K562 (cell line): Measurements from ENCODE around the gene SPAG17. TPM values are rescaled to one million over a fixed set of nuclear protein-coding genes. Genes with fewer than 3 reads are reported as not detected.

Source experiments
- GATAD2B ChIP-seq: fragments of 450-650 bp; IDR thresholded peaks from 2 replicates; pipeline ENCODE4 v1.6.1; 2017; ENCODE audit warnings: mild to moderate bottlenecking, borderline replicate concordance
- MECOM ChIP-seq: fragments of 250-450 bp; sonication (Bioruptor Pico); IDR thresholded peaks from 2 replicates; pipeline ENCODE4 v1.8.0; 2022; ENCODE audit warnings: inconsistent platforms
- NR2C1 ChIP-seq, 2 experiments: fragments of 450-650 bp; IDR thresholded peaks; 2 replicates each; pipeline ENCODE4 v1.6.1; 2017; ENCODE audit warnings: mild to moderate bottlenecking in 2 of 2, antibody characterized with exemption in 1 of 2, inconsistent platforms in 1 of 2, missing compliant biosample characterization in 1 of 2, missing genetic modification characterization in 1 of 2
- POLR2B ChIP-seq: fragments of 450-650 bp; IDR thresholded peaks from 2 replicates; pipeline ENCODE4 v1.6.1; 2018; ENCODE audit warnings: low read depth; ENCODE audit not compliant: partially characterized antibody
- REST ChIP-seq, 2 experiments: fragments of 450-650 bp; formaldehyde crosslinking in 1 of 2; IDR thresholded peaks; 2 replicates each; pipeline versions ENCODE4 v1.4.0 to v1.6.1; 2014 to 2020; ENCODE audit warnings: mild to moderate bottlenecking in 2 of 2, borderline replicate concordance in 1 of 2, low read depth in 1 of 2
- SAP30 ChIP-seq: fragments of 200-600 bp; sonication (generic); IDR thresholded peaks from 2 replicates; pipeline ENCODE4 v1.6.1; 2012; ENCODE audit warnings: borderline replicate concordance, low read depth, mild to moderate bottlenecking, moderate library complexity, low read length, control low read depth, inconsistent platforms; ENCODE audit not compliant: insufficient read depth, poor library complexity, severe bottlenecking
- STAG1 ChIP-seq: sonication (generic); formaldehyde crosslinking; IDR thresholded peaks from 2 replicates; pipeline ENCODE4 v1.5.0; 2020; ENCODE audit warnings: missing genetic modification reagents, borderline replicate concordance
- polyA plus RNA-seq, 8 experiments: library from polyadenylated mRNA; depleted of rRNA in 4 of 8; stranded (reverse) in 5 of 8; unstranded in 3 of 8; fragments of >200 nt; fragmentation: Nextera tagmentation in 2 of 8; fragmentation: Illumina TruSeq in 1 of 8; extraction: Ambion mirVana in 2 of 8; extraction: Trizol in 1 of 8; gene quantifications; 2 replicates each; pipeline versions ENCODE4 v1.2.1 to v1.2.3, GENCODE V29; 2011 to 2014; ENCODE audit warnings: inconsistent platforms in 1 of 8, missing spikeins in 1 of 8
- total RNA-seq, 7 experiments: library from RNA; depleted of rRNA in 6 of 7; stranded (reverse); fragments of >200 nt in 6 of 7; fragmentation: Illumina TruSeq in 2 of 7; extraction: Trizol in 2 of 7; gene quantifications; 2 replicates each; pipeline versions ENCODE4 v1.2.1 to v1.2.3, GENCODE V29; 2011 to 2021; ENCODE audit warnings: low replicate concordance in 1 of 7

Gene SPAG17
- total and polyA plus RNA-seq, 9 of the 15 experiments (the other 6 are each of a cell fraction or from before 2014, with no cell fraction given): 0.07 to 2.1 (median 1.5) TPM

- TF ChIP-seq MECOM (CRISPR knock-in tag): no peak
- TF ChIP-seq POLR2B: peak; percentile 77
- peak; percentile 86 for TF ChIP-seq SAP30
- no peak for TF ChIP-seq GATAD2B
- peak; percentile 26; the same call in 1 of the 2 replicates for TF ChIP-seq STAG1 (CRISPR knock-in tag)
- no peak for TF ChIP-seq REST (IDR thresholded peaks at IDR 0.05; ENCODE audit: borderline replicate concordance)
- TF ChIP-seq REST (CRISPR knock-in tag; IDR thresholded peaks at IDR 0.05; ENCODE audit: low read depth): no peak
- no peak for TF ChIP-seq NR2C1 (IDR thresholded peaks at IDR 0.05)
- no peak for TF ChIP-seq NR2C1 (tag; IDR thresholded peaks at IDR 0.05)
Measured at GRCh38 chr1:117929343-117930172, 255.5 kb downstream of the SPAG17 start, which contains the start of the genes GDAP2 and WDR3 (continued).
